Stimulated activated CD8-positive, alpha-beta memory T cell treated with anti-CD3 and anti-CD28 coated beads, Interleukin-15, amount 100 ng/mL, for 48 hours (primary cell): ENCODE results near the gene PINLYP.
"Not testable (repeated sequence)": the region's sequence is repeated elsewhere in the genome, so short reads cannot be mapped to it uniquely, and the experiment has no call there.

Experiments
- DNase-seq, 2 donors: peaks; one replicate each; pipeline ENCODE4 v3.0.0-alpha.2; 2020; ENCODE audit warnings: low read depth in 2 of 2

The PINLYP gene

GRCh38 chr19:43575156-43575950 lies at the start of gene PINLYP, which contains the start of gene XRCC1:
Gene PINLYP (plus strand): TSS chr19:43575801. CDS start chr19:43577192, 1,391 bp downstream.
Gene XRCC1 (minus strand): TSS chr19:43575527. CDS start chr19:43575458, 69 bp downstream.
- DNase-seq, result peak; percentile 95 to 96

- DNase-seq, result no peak
Observed at GRCh38 chr19:43525836-43526771, 49.5 kb upstream of the PINLYP start.

- DNase-seq, result peak; percentile 75 to 77
Observed at GRCh38 chr19:43526884-43527859, 48.4 kb upstream of the PINLYP start, which contains the start of gene ETHE1. Gene ETHE1 (minus strand): TSS chr19:43527201. CDS start chr19:43527177, 24 bp downstream.

GRCh38 chr19:43527860-43528622 lies 47.6 kb upstream of the PINLYP start:
- DNase-seq, result no peak

- peak; percentile 39 to 57 for DNase-seq
Observed at GRCh38 chr19:43532571-43532961, 43.0 kb upstream of the PINLYP start.

- DNase-seq, result peak; percentile 84 to 91
Observed at GRCh38 chr19:43532962-43533545, 42.5 kb upstream of the PINLYP start, which contains the start of gene ZNF575. Gene ZNF575 (plus strand): TSS chr19:43533188. CDS start chr19:43534423, 1,235 bp downstream.

GRCh38 chr19:43533546-43534304 lies 41.9 kb upstream of the PINLYP start:
- peak; percentile 95 to 96 for DNase-seq

- DNase-seq, result no peak
Observed at GRCh38 chr19:43534305-43534815, 41.2 kb upstream of the PINLYP start.

- no peak for DNase-seq
Observed at GRCh38 chr19:43534816-43535761, 40.5 kb upstream of the PINLYP start.

- no peak for DNase-seq
Observed at GRCh38 chr19:43538922-43539321, 36.7 kb upstream of the PINLYP start.

GRCh38 chr19:43540381-43540780 lies 35.2 kb upstream of the PINLYP start:
- no peak for DNase-seq

GRCh38 chr19:43541920-43542650 lies 33.5 kb upstream of the PINLYP start:
- no peak for DNase-seq

- DNase-seq, result no peak
Observed at GRCh38 chr19:43544077-43544476, 31.5 kb upstream of the PINLYP start.

GRCh38 chr19:43545276-43545675 lies 30.3 kb upstream of the PINLYP start:
- no peak for DNase-seq

GRCh38 chr19:43545981-43546380 lies 29.6 kb upstream of the PINLYP start:
- DNase-seq, result no peak

- DNase-seq, result no peak
Observed at GRCh38 chr19:43546581-43546980, 29.0 kb upstream of the PINLYP start.

- not testable (repeated sequence) for DNase-seq
Observed at GRCh38 chr19:43547926-43548325, 27.7 kb upstream of the PINLYP start.
